AG04450 (cell line): ENCODE results near the gene CCDC88A. TPM values are rescaled to one million over a fixed set of nuclear protein-coding genes. Genes with fewer than 3 reads are reported as not detected.

ENCODE experiments used
- CTCF ChIA-PET: fragments of 300-600, 350-600 bp; formaldehyde crosslinking; extraction: SDS; loops from one replicate; lab custom pipeline; 2022; ENCODE audit warnings: antibody characterized with exemption, inconsistent platforms; lab: Charles Lee
- POLR2A ChIA-PET: fragments of 350-600 bp; formaldehyde crosslinking; extraction: SDS; loops from one replicate; lab custom pipeline; 2021; ENCODE audit warnings: antibody characterized with exemption, inconsistent platforms; lab: Yijun Ruan, JAX
- DNase-seq: peaks from one replicate; pipeline ENCODE4 v3.0.0-alpha.2; 2011; ENCODE audit warnings: low read depth, low spot score
- H3K27ac ChIP-seq: one replicate; pipeline ENCODE4 v1.5.1; 2012; ENCODE audit warnings: low read depth, low read length, control low read depth
- H3K27me3 ChIP-seq: one replicate; pipeline ENCODE4 v1.6.0; 2012; ENCODE audit warnings: low read length; ENCODE audit not compliant: control insufficient read depth, insufficient read depth
- H3K4me3 ChIP-seq: 2 replicates; pipeline ENCODE4 v1.5.1; 2011; ENCODE audit warnings: mild to moderate bottlenecking, low read depth, low read length, control low read depth
- H3K9me3 ChIP-seq: 2 replicates; pipeline ENCODE4 v1.5.1; 2012; ENCODE audit warnings: low read length; ENCODE audit not compliant: control insufficient read depth, insufficient read depth
- polyA minus RNA-seq: library from RNA; depleted of rRNA, polyadenylated mRNA; stranded (reverse); fragments of >200 nt; gene quantifications from 2 replicates; pipeline ENCODE4 v1.2.3, GENCODE V29; 2011; rRNA and poly(A)+ RNA removed
- polyA plus RNA-seq: library from polyadenylated mRNA; depleted of rRNA; stranded (reverse); fragments of >200 nt; gene quantifications from 2 replicates; pipeline ENCODE4 v1.2.3, GENCODE V29; 2011; rRNA removed
- TF ChIP-seq, protein P1 (sequence below): IDR thresholded peaks from 2 replicates; pipeline ENCODE4 v1.5.1; 2011; ENCODE audit warnings: low read depth, low read length, control low read depth, inconsistent platforms

Gene CCDC88A
- polyA plus RNA-seq: 32.5 and 44.7 TPM in 2 replicates
- polyA minus RNA-seq: 57.3 and 88.1 TPM in 2 replicates

- CTCF ChIA-PET: interaction anchor here (1.6 kb wide), 1 partner anchor 12 kb away, joined by 6 read pairs; no protein-coding TSS in a partner anchor
- no peaks in the 10 kb centered on the region for H3K27me3 ChIP-seq
- peak within 1 kb of the TSS; percentile 82 for H3K27ac ChIP-seq
- peak within 1 kb of the TSS; percentile 94 for H3K4me3 ChIP-seq
- no peaks in the 10 kb centered on the region; the same call in 1 of the 2 replicates for H3K9me3 ChIP-seq
- TF ChIP-seq, protein P1, sequence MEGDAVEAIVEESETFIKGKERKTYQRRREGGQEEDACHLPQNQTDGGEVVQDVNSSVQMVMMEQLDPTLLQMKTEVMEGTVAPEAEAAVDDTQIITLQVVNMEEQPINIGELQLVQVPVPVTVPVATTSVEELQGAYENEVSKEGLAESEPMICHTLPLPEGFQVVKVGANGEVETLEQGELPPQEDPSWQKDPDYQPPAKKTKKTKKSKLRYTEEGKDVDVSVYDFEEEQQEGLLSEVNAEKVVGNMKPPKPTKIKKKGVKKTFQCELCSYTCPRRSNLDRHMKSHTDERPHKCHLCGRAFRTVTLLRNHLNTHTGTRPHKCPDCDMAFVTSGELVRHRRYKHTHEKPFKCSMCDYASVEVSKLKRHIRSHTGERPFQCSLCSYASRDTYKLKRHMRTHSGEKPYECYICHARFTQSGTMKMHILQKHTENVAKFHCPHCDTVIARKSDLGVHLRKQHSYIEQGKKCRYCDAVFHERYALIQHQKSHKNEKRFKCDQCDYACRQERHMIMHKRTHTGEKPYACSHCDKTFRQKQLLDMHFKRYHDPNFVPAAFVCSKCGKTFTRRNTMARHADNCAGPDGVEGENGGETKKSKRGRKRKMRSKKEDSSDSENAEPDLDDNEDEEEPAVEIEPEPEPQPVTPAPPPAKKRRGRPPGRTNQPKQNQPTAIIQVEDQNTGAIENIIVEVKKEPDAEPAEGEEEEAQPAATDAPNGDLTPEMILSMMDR: peak; percentile 41
- DNase-seq: peak; percentile 96
- POLR2A ChIA-PET: interaction anchor here (0.6 to 1.3 kb wide), 6 partner anchors 12 to 286 kb away, joined by 3 to 5 read pairs (median 4); partner anchors contain the start of gene CFAP36
These were observed at the start of gene CCDC88A for GRCh38 chr2:55419679-55420438. Gene CCDC88A (minus strand): TSS chr2:55419856. CDS start chr2:55419079, 777 bp downstream.

- CTCF ChIA-PET: no interaction called here
- TF ChIP-seq, protein P1: no peak
These were observed 42.0 kb upstream of the CCDC88A start for GRCh38 chr2:55461679-55462078.

DNA sequence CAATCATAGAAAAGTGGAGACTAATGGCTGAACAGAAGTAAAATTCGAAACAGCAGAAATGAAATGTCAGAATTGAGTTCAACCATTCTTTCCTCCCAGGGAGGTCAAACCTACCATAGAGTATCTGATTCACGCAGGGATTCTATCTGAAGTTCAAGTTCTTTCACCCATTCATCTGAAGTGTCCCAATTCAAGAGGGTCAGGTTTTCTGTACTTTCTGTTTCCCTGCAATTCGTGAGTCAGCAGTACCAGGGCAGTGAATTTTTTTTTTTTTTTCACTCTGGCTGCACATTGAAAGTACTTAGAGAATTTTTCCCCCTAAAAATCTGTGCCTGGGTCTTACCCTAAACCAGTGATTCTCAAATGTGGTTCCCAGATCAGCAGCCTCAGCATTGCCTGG is 40.9 kb upstream of the CCDC88A start:
- TF ChIP-seq, protein P1: no peak
- Histone ChIP-seq H3K9me3 (peaks cover 5% of the 10 kb centered on the region), H3K27me3 (no peaks in the 10 kb centered on the region), H3K27ac (no peak overlapping the region), H3K4me3 (no peak overlapping the region)
- CTCF ChIA-PET: no interaction called here
- no peak for DNase-seq
- POLR2A ChIA-PET: no interaction called here

More at GRCh38 chr2:55461679-55462078, 42.0 kb upstream of the CCDC88A start:
- POLR2A ChIA-PET: no interaction called here
- Histone ChIP-seq H3K27me3 (no peaks in the 10 kb centered on the region), H3K9me3 (peaks cover 5% of the 10 kb centered on the region), H3K4me3 (no peak overlapping the region), H3K27ac (no peak overlapping the region)
- DNase-seq: no peak

DNA sequence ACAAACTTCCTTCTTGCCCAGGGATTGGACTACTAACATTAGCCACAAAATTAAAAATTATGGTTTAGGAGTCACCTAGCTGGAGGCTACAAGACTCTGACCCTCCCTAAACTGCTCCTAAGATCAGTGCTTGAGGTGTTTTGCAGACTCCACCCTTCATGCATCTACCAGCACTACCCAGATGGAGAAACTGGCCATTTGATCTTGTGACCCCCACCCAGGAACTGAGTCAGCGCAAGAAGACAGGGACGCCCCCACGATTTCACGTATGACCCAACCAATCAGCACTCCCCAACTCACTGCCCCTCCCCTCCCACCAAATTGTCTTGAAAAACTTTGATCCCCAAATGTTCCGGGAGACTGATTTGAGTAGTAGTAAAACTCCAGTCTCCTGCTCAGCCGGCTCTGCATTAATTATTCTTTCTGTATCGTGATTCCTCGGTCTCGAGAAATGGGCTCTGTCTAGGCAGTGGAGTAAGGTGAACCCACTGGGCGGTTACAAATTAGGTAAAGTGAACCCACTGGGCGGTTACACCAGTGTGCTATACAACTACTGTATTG is 40.1 kb upstream of the CCDC88A start:
- Histone ChIP-seq H3K9me3 (peaks cover 5% of the 10 kb centered on the region), H3K27ac (no peak overlapping the region), H3K4me3 (no peak overlapping the region), H3K27me3 (no peaks in the 10 kb centered on the region)
- ChIA-PET CTCF (no interaction called here), POLR2A (no interaction called here)
- no peak for DNase-seq
- TF ChIP-seq, protein P1: no peak

GRCh38 chr2:55459279-55459678 is 39.6 kb upstream of the CCDC88A start:
- TF ChIP-seq, protein P1: no peak
- peaks cover 5% of the 10 kb centered on the region for H3K9me3 ChIP-seq
- ChIA-PET POLR2A (no interaction called here), CTCF (no interaction called here)
- H3K27ac ChIP-seq: no peak overlapping the region
- no peak for DNase-seq
- H3K27me3 ChIP-seq: no peaks in the 10 kb centered on the region
- H3K4me3 ChIP-seq: no peak overlapping the region
